Smooth muscle cell of trachea (primary cell): ENCODE results near the gene NR6A1. TPM values are rescaled to one million over a fixed set of nuclear protein-coding genes. Genes with fewer than 3 reads are reported as not detected.

Experiments used
- total RNA-seq: library from RNA; depleted of rRNA; stranded (reverse); fragments of >200 nt; gene quantifications from 2 replicates; pipeline ENCODE4 v1.2.1, GENCODE V29; 2014

The NR6A1 gene
- total RNA-seq = 0.44 and 0.66 TPM in 2 replicates

GRCh38 chr9:124771021-124771866 is at the start of gene NR6A1:
Gene NR6A1 (minus strand): TSS chr9:124771311.

GRCh38 chr9:124776954-124777648 is 6.0 kb upstream of the NR6A1 start, which contains the start of gene OLFML2A:
Gene OLFML2A (plus strand): TSS chr9:124777133. CDS start chr9:124777271, 138 bp downstream.

GRCh38 chr9:124506931-124507879 is 263.9 kb downstream of the NR6A1 start, which contains the start of gene NR5A1:
Gene NR5A1 (minus strand): TSS chr9:124507399. CDS start chr9:124503395, 4,004 bp downstream.

Other genes starting within 250 kb of the NR6A1 start
- gene OLFML2A, start 5.8 kb upstream of the NR6A1 start, total RNA-seq = 3.6 and 28.8 TPM in 2 replicates
- not detected in 2 replicates for gene WDR38, start 82.1 kb upstream of the NR6A1 start, total RNA-seq
- 1,467 and 2,792 TPM in 2 replicates for gene RPL35, start 90.6 kb upstream of the NR6A1 start, total RNA-seq
- gene ARPC5L, start 90.8 kb upstream of the NR6A1 start, total RNA-seq = 9.1 and 14.4 TPM in 2 replicates
- 12.7 and 16.6 TPM in 2 replicates for gene GOLGA1, start 169.8 kb upstream of the NR6A1 start, total RNA-seq